ENCODE measurements around the gene DCST1.

- no peak for TF ChIP-seq CTCF (conservative IDR thresholded peaks at IDR 0.05)
- no peak for TF ChIP-seq ZFX (IDR thresholded peaks at IDR 0.05)
These were observed 10.7 kb downstream of the DCST1 start for GRCh38 chr1:155044365-155044764.

Measured in C4-2B (cell line).